Glutamatergic neuron (in vitro differentiated cells): ENCODE results near the gene ROCK2. TPM values are rescaled to one million over a fixed set of nuclear protein-coding genes. Genes with fewer than 3 reads are reported as not detected.

ENCODE experiments used
- DNase-seq: peaks from one replicate; pipeline ENCODE4 v3.0.0; 2022
- H3K27ac Mint-ChIP-seq: one replicate; pipeline ENCODE4 v1.8.0; 2020; ENCODE audit warnings: mild to moderate bottlenecking, mixed read lengths, inconsistent platforms; ENCODE audit not compliant: unreplicated experiment
- H3K27me3 Mint-ChIP-seq: one replicate; pipeline ENCODE4 v1.8.0; 2020; ENCODE audit warnings: mild to moderate bottlenecking, moderate library complexity, mixed read lengths, inconsistent platforms; ENCODE audit not compliant: unreplicated experiment
- H3K36me3 Mint-ChIP-seq: one replicate; pipeline ENCODE4 v1.8.0; 2020; ENCODE audit warnings: mild to moderate bottlenecking, mixed read lengths, inconsistent platforms; ENCODE audit not compliant: unreplicated experiment
- H3K4me1 Mint-ChIP-seq: one replicate; pipeline ENCODE4 v1.8.0; 2020; ENCODE audit warnings: mild to moderate bottlenecking, low read depth, mixed read lengths, inconsistent platforms; ENCODE audit not compliant: unreplicated experiment
- H3K4me3 Mint-ChIP-seq: one replicate; pipeline ENCODE4 v1.8.0; 2020; ENCODE audit warnings: mild to moderate bottlenecking, mixed read lengths, inconsistent platforms; ENCODE audit not compliant: unreplicated experiment
- H3K9me3 Mint-ChIP-seq: one replicate; pipeline ENCODE4 v1.8.0; 2020; ENCODE audit warnings: mild to moderate bottlenecking, moderate library complexity, mixed read lengths, inconsistent platforms; ENCODE audit not compliant: unreplicated experiment
- CTCF ChIP-seq: fragments of 200-600 bp; sonication (generic); IDR thresholded peaks from one replicate; pipeline ENCODE4 v1.5.0; 2021; ENCODE audit not compliant: partially characterized antibody, unreplicated experiment
- total RNA-seq: library from RNA; stranded (reverse); fragmentation: NEBNext Ultra II Directional; extraction: Animal tissue kit (Norgen Biotek cat#: 25700); gene quantifications from one replicate; pipeline ENCODE4 v1.2.1, GENCODE V29; 2021; ENCODE audit not compliant: unreplicated experiment

Gene ROCK2
- total RNA-seq, 1 donor from 2014 or later = 34.6 TPM

- no peaks in the 10 kb centered on the region for H3K9me3 Mint-ChIP-seq
- TF ChIP-seq CTCF = no peak
- no peaks in the 10 kb centered on the region for H3K4me1 Mint-ChIP-seq
- no peak for DNase-seq
- no peak overlapping the region for H3K4me3 Mint-ChIP-seq
- H3K36me3 Mint-ChIP-seq = no peaks in the 10 kb centered on the region
- H3K27ac Mint-ChIP-seq = no peak overlapping the region
- H3K27me3 Mint-ChIP-seq = no peaks in the 10 kb centered on the region
These were observed 131.8 kb downstream of the ROCK2 start for GRCh38 chr2:11212645-11213044.

- H3K4me3 Mint-ChIP-seq = no peak overlapping the region
- H3K36me3 Mint-ChIP-seq = no peaks in the 10 kb centered on the region
- H3K9me3 Mint-ChIP-seq = no peaks in the 10 kb centered on the region
- TF ChIP-seq CTCF = no peak
- no peaks in the 10 kb centered on the region for H3K4me1 Mint-ChIP-seq
- H3K27ac Mint-ChIP-seq = no peak overlapping the region
- no peaks in the 10 kb centered on the region for H3K27me3 Mint-ChIP-seq
- no peak for DNase-seq
These were observed 136.4 kb downstream of the ROCK2 start for GRCh38 chr2:11208083-11208482.

DNA sequence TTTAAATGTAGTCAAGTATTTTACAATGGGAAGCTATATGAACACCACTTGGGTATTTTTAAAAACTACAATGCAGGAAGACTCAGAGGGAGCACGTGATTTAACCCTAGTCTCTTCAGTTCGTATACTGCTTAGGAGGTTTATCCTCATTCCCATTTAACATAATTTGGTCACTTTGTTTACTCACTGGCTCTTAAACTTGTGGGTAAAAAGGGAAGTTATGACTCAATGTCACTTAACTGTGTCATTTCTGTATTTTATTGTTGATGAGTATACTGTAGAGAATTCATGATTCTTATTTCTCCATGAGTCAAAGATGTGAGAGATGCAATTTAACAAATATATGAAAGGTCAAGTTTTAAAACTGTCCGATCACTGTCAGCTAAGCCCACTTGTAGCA is 141.0 kb downstream of the ROCK2 start:
- DNase-seq = no peak
- no peak overlapping the region for H3K27ac Mint-ChIP-seq
- no peaks in the 10 kb centered on the region for H3K4me1 Mint-ChIP-seq
- H3K36me3 Mint-ChIP-seq = no peaks in the 10 kb centered on the region
- no peak overlapping the region for H3K4me3 Mint-ChIP-seq
- H3K27me3 Mint-ChIP-seq = no peaks in the 10 kb centered on the region
- no peaks in the 10 kb centered on the region for H3K9me3 Mint-ChIP-seq
- TF ChIP-seq CTCF = no peak

- Mint-ChIP-seq H3K4me3 (no peak overlapping the region), H3K36me3 (no peaks in the 10 kb centered on the region), H3K9me3 (no peaks in the 10 kb centered on the region), H3K27me3 (no peaks in the 10 kb centered on the region), H3K27ac (no peak overlapping the region), H3K4me1 (no peaks in the 10 kb centered on the region)
- DNase-seq = no peak
- TF ChIP-seq CTCF = no peak
These were observed 142.5 kb downstream of the ROCK2 start for GRCh38 chr2:11201969-11202368.

GRCh38 chr2:11200651-11201050 is 143.8 kb downstream of the ROCK2 start:
- no peaks in the 10 kb centered on the region for H3K4me1 Mint-ChIP-seq
- H3K36me3 Mint-ChIP-seq = no peaks in the 10 kb centered on the region
- H3K9me3 Mint-ChIP-seq = no peaks in the 10 kb centered on the region
- no peak overlapping the region for H3K4me3 Mint-ChIP-seq
- TF ChIP-seq CTCF = no peak
- H3K27me3 Mint-ChIP-seq = no peaks in the 10 kb centered on the region
- no peak overlapping the region for H3K27ac Mint-ChIP-seq
- DNase-seq = no peak
